Effector memory CD8-positive, alpha-beta T cell (primary cell): Measurements from ENCODE around the gene TBC1D22A.

Experiments used
- ATAC-seq: fragments of 150-1000 bp; cut with Tn5 transposase; replicated peaks from 2 replicates; pipeline ENCODE4 v1.10.0; 2021; ENCODE audit warnings: mild to moderate bottlenecking, moderate library complexity
- DNase-seq, 3 experiments: peaks; one replicate each; pipeline ENCODE4 v3.0.0; 2021
- H3K27ac Mint-ChIP-seq, 2 donors: one replicate each; pipeline ENCODE4 v1.8.0; 2022; ENCODE audit warnings: mild to moderate bottlenecking in 2 of 2, mixed read lengths in 2 of 2, moderate library complexity in 2 of 2
- H3K27me3 Mint-ChIP-seq, 2 donors: one replicate each; pipeline ENCODE4 v1.8.0; 2022; ENCODE audit warnings: mixed read lengths in 2 of 2
- H3K36me3 Mint-ChIP-seq: one replicate; pipeline ENCODE4 v1.8.0; 2022; ENCODE audit warnings: mild to moderate bottlenecking, moderate library complexity, mixed read lengths; ENCODE audit not compliant: insufficient read depth
- H3K4me1 Mint-ChIP-seq, 2 donors: one replicate each; pipeline ENCODE4 v1.8.0; 2022; ENCODE audit warnings: low read depth in 2 of 2, mixed read lengths in 2 of 2
- H3K4me3 Mint-ChIP-seq, 2 donors: one replicate each; pipeline ENCODE4 v1.8.0; 2022; ENCODE audit warnings: mild to moderate bottlenecking in 2 of 2, mixed read lengths in 2 of 2, moderate library complexity in 2 of 2
- H3K9me3 Mint-ChIP-seq, 2 donors: one replicate each; pipeline ENCODE4 v1.8.0; 2022; ENCODE audit warnings: mixed read lengths in 2 of 2
- total RNA-seq, 9 experiments: gene quantifications; one replicate each; lab custom pipeline; 2026; lab: John Stamatoyannopoulos, UW

TBC1D22A gene, protein sequence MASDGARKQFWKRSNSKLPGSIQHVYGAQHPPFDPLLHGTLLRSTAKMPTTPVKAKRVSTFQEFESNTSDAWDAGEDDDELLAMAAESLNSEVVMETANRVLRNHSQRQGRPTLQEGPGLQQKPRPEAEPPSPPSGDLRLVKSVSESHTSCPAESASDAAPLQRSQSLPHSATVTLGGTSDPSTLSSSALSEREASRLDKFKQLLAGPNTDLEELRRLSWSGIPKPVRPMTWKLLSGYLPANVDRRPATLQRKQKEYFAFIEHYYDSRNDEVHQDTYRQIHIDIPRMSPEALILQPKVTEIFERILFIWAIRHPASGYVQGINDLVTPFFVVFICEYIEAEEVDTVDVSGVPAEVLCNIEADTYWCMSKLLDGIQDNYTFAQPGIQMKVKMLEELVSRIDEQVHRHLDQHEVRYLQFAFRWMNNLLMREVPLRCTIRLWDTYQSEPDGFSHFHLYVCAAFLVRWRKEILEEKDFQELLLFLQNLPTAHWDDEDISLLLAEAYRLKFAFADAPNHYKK
- total RNA-seq: 39.2 to 150 (median 51.9) reads per million in 9 experiments

DNA sequence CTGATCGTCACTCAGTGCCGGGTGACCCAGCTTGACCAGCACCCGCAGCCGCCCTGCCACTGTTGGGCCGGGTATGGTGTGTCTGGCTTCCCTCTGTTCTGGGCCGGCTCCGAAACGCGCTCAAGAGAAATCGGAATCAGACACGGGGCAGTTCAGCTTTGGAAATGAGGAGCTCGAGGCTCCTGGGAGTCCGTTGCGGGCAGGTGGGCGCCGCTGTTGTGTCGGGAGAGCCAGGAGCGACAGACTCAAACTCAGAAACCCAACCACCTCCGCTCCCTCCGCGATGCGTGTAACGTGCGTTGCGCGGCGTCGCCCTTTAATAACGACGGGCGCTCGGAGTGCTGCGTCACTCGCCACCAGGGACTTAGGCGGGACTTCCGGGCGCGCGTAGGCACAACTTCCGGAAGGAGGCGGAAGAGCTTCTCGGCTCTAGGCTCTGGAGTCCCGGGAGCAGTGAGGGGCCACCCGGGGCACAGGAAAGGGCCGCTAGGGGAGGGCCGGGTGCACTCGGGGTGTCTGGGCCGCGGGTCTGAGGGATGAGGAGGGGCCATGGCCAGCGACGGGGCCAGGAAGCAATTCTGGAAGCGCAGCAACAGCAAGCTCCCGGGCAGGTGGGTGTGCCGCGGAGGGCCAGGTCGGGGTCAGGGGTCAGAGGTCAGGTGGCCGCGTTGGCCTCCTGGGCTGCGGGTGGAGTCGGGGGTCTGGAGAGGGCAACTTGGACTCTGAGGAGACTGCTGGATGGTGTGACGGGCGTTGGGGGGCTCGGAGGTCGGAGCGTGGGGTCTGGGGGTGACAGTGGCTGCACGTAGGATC is at the start of gene TBC1D22A:
TSS of gene TBC1D22A (plus strand) at position 413 of the 813 bp plus-strand sequence. CDS start at position 550, 137 bp downstream.
- H3K27ac Mint-ChIP-seq: peak within 1 kb of the TSS; percentile 100
- peak within 1 kb of the TSS; percentile 98 to 99 for H3K4me3 Mint-ChIP-seq
- H3K36me3 Mint-ChIP-seq: peaks cover 29% of the 10 kb centered on the region
- ATAC-seq (peak; percentile 87), DNase-seq (peak; percentile 94 to 95 (median 94))
- H3K4me1 Mint-ChIP-seq: peaks cover 49 to 56% of the 10 kb centered on the region in 2 donors
- H3K27me3 Mint-ChIP-seq: no peaks in the 10 kb centered on the region
- H3K9me3 Mint-ChIP-seq: no peaks in the 10 kb centered on the region

DNA sequence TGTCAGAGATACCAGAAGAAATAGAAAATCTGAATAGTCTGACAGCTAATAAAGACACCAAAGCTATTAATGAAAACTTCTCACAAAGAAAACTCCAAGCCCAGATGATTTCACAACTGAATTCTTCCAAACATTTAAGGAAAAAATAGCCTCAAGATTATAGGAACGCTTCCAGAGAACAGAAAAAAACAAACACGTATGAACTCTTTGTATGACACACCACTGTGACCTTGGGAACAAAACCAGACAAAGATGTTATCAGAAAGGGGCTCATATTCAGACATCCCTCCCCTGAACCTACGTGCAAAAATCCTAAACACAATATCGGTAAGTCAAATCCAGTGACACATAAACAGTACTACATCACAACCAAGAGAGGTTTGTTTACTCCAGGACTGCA is 47.9 kb upstream of the TBC1D22A start:
- no peak for DNase-seq
- peak overlapping the region; percentile 49 to 77 for H3K27ac Mint-ChIP-seq
- H3K4me1 Mint-ChIP-seq: peaks cover 12 to 14% of the 10 kb centered on the region in 2 donors
- H3K36me3 Mint-ChIP-seq: peaks cover 90% of the 10 kb centered on the region
- H3K9me3 Mint-ChIP-seq: no peaks in the 10 kb centered on the region
- no peak overlapping the region for H3K4me3 Mint-ChIP-seq
- ATAC-seq: peak; percentile 47
- no peaks in the 10 kb centered on the region for H3K27me3 Mint-ChIP-seq

DNA sequence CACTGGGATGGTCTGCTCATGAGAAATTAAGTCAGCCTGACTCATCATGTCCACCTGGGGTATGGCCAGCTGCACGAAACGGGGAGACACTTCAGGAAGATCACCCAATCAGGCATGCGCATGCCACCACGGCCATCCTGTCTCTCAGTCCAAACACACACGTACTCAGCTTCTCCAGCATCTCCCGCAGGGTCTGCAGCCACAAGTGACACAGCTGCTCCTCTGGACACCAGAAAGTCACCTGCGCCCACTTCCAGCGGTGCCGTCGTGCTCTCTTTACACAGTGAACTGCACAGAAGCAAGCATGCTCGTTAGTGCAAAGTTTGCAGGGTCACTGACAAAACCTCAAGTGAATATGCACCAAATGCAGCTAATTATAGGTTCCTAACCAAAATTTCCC is 42.5 kb upstream of the TBC1D22A start:
- ATAC-seq: no peak
- Mint-ChIP-seq H3K27me3 (no peaks in the 10 kb centered on the region), H3K27ac (no peak overlapping the region), H3K4me3 (no peak overlapping the region), H3K36me3 (peaks cover 93% of the 10 kb centered on the region), H3K4me1 (peaks cover 22 to 27% of the 10 kb centered on the region in 2 donors), H3K9me3 (no peaks in the 10 kb centered on the region)
- DNase-seq: no peak

DNA sequence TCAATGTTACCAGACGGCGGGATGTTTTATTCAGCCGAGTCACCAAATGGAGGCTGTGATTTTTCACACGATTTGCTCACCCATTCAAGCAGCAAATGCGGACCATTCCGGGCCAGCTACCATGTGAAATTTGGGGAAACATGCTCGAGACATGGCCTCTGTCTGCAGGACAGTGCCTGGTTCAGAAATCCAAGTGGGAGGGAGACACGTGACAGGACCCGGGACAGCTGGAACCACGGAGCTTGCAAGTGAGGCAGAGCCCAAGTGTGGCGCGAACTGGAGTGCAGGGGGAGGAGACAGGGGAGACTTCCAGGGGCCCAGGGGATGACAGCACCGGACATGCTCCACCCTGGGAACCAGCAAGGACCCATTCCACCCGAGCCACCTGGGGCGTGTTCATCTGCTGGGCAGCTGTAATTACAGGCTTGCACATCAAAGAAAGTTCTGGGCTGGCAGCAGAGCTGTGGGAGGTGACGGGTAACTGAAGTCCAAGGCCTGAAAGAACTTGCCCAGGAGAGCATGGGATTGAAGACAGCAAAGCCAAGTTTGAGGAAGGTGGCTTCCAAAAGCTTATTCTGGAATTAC is 40.9 kb upstream of the TBC1D22A start:
- H3K4me3 Mint-ChIP-seq: no peak overlapping the region
- peaks cover 29 to 31% of the 10 kb centered on the region in 2 donors for H3K4me1 Mint-ChIP-seq
- DNase-seq (no peak), ATAC-seq (no peak)
- H3K9me3 Mint-ChIP-seq: no peaks in the 10 kb centered on the region
- H3K27ac Mint-ChIP-seq: peak overlapping the region; percentile 69
- no peaks in the 10 kb centered on the region for H3K27me3 Mint-ChIP-seq
- H3K36me3 Mint-ChIP-seq: peaks cover 91% of the 10 kb centered on the region

DNA sequence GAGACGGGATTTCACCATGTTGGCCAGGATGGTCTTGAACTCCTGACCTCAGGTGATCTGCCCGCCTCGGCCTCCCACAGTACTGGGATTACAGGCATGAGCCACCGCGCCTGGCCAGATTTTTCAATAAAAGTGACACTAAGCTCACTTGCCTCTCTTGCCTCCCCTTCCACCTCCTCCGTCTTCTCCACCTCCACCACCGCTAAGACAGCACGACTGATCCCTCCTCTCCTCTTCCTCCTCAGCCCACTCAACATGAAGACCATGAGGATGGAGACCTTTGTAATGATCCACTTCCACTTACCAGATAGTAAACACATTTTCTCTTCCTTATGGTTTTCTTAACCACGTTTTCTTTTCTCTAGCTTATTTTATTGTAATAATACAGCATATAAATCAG is 38.6 kb upstream of the TBC1D22A start:
- Mint-ChIP-seq H3K4me1 (peaks cover 24 to 39% of the 10 kb centered on the region in 2 donors), H3K27ac (peak overlapping the region; percentile 18 to 47), H3K9me3 (no peaks in the 10 kb centered on the region), H3K4me3 (no peak overlapping the region), H3K36me3 (peaks cover 89% of the 10 kb centered on the region), H3K27me3 (no peaks in the 10 kb centered on the region)
- ATAC-seq: no peak
- no peak for DNase-seq

DNA sequence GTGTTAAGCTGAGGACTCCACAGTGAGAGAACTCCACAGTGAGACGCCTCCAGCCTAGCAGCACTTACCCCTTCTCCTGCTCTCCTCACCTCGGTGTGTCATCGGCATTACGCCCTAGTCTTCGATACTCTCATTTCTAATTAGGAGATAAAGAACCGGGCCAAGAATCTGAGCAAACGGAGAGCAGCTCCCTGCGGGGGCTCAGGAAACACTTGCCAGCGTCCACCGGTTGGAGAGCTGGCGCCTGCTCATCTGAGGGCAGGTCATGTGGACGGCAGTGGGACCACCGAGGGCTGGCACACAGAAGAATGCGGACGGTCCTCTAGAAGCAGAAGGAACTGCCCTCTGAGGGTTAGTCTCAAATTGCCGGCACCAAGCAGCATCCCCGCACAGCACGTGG is 37.4 kb upstream of the TBC1D22A start:
- Mint-ChIP-seq H3K27me3 (no peaks in the 10 kb centered on the region), H3K36me3 (peaks cover 90% of the 10 kb centered on the region), H3K4me1 (peaks cover 25 to 39% of the 10 kb centered on the region in 2 donors), H3K9me3 (no peaks in the 10 kb centered on the region), H3K27ac (no peak overlapping the region), H3K4me3 (no peak overlapping the region)
- DNase-seq: no peak
- ATAC-seq: no peak

DNA sequence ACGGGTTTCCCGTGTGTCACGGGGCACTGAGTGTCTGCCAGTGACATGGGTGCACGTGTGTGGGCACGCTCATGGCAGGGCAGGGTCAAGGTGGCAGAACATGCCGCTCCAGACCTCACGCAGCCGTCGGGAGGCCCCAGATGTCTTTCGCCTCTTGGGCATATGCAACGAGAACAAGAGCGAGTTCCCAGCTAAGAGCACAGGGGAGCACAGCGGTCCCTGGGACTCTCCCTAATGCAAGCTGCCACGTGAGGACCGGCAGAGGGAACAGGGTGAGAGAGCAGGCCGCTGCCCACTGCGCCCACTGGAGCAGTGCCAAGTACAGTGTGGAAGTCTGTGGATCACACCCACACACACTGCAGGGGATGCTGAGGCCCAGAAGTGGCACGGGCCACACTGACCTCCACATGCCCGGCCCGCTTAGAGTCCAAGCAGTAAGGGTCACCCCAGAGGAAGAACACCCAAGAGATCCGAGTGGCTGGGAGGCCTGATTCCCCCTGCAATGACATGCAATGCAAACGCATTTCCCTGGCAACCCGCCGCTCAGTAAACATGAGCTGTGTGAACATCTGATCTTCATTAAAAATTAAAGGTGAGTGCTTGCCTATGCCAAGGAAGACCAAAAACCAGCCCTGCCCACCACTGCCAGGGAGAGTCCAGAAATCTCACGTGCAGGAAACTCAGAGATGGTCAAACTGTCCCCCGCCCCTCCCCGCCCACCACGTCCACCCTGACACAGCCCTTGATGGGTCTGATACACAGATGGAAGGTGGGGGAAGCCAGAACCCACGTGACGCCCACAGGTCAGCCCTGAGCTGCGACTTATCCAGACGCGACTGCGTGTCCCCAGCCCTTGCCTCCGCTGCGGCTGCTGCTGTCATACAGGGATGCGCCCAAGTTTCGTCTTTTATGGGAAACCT is 36.1 kb upstream of the TBC1D22A start:
- Mint-ChIP-seq H3K4me3 (peak overlapping the region in 1 of 2 donors; percentile 8), H3K27ac (peak overlapping the region; percentile 54 to 85), H3K27me3 (no peaks in the 10 kb centered on the region), H3K4me1 (peaks cover 34 to 51% of the 10 kb centered on the region in 2 donors), H3K36me3 (peaks cover 90% of the 10 kb centered on the region), H3K9me3 (no peaks in the 10 kb centered on the region)
- ATAC-seq (no peak), DNase-seq (no peak)

DNA sequence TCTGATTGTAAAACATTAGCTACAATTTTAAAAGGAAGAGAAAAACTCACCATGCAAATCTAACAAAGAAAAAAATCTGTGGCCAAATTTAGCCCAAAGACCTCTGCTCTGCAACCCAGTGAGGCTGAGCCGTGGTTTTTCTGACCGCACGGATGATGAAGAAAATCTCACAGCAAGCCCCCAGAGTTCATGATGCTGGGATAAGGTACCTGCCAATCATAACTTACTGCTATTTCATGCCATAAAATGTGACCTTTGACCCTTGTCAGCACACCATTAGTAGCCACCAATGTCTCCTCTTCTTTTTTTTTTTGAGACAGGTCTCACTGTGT is 35.5 kb upstream of the TBC1D22A start:
- DNase-seq: no peak
- Mint-ChIP-seq H3K4me1 (peaks cover 36 to 55% of the 10 kb centered on the region in 2 donors), H3K36me3 (peaks cover 92% of the 10 kb centered on the region), H3K27me3 (no peaks in the 10 kb centered on the region), H3K9me3 (no peaks in the 10 kb centered on the region), H3K4me3 (peak overlapping the region in 1 of 2 donors; percentile 29), H3K27ac (peak overlapping the region; percentile 32 to 71)
- no peak for ATAC-seq

DNA sequence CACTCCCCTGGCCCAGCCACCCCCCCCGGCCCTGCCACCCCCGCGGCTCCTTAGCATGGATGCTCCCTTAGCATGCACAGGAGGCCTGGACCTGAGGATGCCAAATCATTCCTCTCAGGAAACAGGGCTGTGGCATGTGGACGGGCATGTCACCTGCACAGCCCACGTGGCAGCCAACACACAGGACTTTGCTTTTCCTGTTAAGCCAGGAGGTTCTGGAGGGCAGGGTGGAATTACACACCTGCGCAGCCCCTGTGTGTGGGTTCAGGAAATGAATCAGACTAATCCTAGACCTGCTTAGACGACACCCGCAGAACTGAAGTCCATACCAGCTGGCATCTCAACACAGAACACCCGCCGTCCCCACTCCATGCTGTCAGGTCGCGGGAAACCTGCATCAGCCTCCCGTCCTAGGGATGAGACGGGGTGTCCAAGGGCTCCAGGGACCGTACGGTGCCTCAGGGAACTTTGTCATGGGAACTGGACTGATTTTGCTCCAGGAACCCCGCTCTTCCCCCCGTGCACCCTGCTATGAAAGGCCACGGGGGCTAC is 34.6 kb upstream of the TBC1D22A start:
- H3K27ac Mint-ChIP-seq: peak overlapping the region; percentile 32 to 71
- H3K36me3 Mint-ChIP-seq: peaks cover 91% of the 10 kb centered on the region
- ATAC-seq (no peak), DNase-seq (no peak)
- H3K9me3 Mint-ChIP-seq: no peaks in the 10 kb centered on the region
- peak overlapping the region in 1 of 2 donors; percentile 29 for H3K4me3 Mint-ChIP-seq
- peaks cover 34 to 58% of the 10 kb centered on the region in 2 donors for H3K4me1 Mint-ChIP-seq
- no peaks in the 10 kb centered on the region for H3K27me3 Mint-ChIP-seq

DNA sequence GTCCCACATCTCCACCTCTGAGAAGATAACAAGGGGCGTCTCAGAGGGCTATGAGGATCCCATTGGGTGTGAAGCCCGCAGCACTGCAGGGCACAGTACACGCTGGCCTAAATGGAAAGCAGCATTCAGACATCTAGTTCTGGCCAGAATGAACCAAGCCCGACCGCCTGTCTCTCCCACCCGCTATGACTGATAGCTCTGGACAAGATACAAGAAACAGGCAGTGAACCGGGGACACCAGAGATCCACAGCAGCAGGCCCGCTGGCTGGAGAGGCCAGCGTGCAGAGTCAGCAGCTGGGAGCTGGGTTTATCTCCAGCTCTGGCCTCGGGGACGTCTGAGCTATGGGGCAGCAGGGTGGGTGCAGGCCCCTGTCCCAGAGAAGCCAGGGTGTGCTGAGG is 34.0 kb upstream of the TBC1D22A start:
- Mint-ChIP-seq H3K27ac (peak overlapping the region in 1 of 2 donors; percentile 97), H3K4me3 (peak overlapping the region in 1 of 2 donors; percentile 21), H3K4me1 (peaks cover 31 to 55% of the 10 kb centered on the region in 2 donors), H3K9me3 (no peaks in the 10 kb centered on the region), H3K36me3 (peaks cover 87% of the 10 kb centered on the region), H3K27me3 (no peaks in the 10 kb centered on the region)
- no peak for DNase-seq
- ATAC-seq: no peak

DNA sequence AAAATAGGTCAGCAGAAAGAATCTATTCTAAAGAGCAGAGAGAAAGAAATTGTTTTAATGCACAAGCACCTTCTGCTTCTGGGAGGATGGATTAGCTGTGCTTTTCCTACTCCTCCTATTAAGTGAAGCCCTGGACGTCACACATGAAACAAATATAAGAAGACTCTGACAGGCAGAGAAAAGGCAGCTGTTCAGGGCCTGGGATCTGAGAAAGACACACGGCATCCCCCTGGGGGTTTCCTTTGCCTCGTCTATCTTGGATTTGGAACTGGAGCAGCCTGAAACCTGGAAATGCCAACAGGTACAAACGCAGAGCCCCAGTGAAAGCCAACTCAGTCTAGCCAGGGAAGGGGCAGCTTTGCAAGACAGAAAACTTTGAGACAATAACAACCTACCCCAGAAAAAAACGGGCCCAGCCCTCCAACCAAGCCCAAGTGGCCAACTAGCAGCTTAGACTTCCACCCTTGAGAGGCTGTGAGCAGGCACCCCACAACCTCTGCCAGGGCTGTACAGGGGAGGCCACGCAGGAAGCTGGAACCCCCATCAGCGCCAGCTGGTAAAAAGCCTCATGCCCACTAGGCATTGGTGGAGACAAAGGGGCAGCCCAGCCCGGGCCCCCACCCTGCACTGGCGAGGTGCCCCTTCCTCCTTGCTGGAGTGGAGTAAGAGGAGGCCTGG is 31.7 kb upstream of the TBC1D22A start:
- peak overlapping the region; percentile 51 to 80 for H3K4me3 Mint-ChIP-seq
- peaks cover 39 to 57% of the 10 kb centered on the region in 2 donors for H3K4me1 Mint-ChIP-seq
- ATAC-seq: peak; percentile 17
- H3K9me3 Mint-ChIP-seq: no peaks in the 10 kb centered on the region
- H3K27me3 Mint-ChIP-seq: no peaks in the 10 kb centered on the region
- peaks cover 81% of the 10 kb centered on the region for H3K36me3 Mint-ChIP-seq
- DNase-seq: no peak
- H3K27ac Mint-ChIP-seq: peak overlapping the region; percentile 94 to 97
